Measurements from ENCODE around the gene CLCN6. TPM values are rescaled to one million over a fixed set of nuclear protein-coding genes. Genes with fewer than 3 reads are reported as not detected.
"Not testable (repeated sequence)": the region's sequence is repeated elsewhere in the genome, so short reads cannot be mapped to it uniquely, and the experiment has no call there.

The CLCN6 gene
- total RNA-seq, 2 experiments from 2014 or later: 19.7 to 20.9 TPM

DNA sequence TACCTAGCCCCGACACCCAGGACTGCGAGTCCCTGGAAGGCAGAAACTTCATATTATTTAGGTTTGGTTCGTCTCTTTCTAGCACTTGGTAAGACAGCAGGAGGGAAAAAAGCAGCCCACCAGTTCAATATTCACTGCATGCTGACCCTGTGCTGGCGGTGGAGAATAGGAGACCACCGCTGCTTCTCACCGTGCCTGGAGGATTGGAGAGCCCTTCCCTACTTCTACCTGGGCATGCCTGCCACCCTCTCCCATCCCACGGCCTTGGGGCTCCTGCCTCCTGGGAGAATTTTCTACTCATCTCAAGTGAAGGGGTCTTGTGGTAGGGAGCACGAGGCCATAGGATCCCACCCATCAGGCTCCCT lies 5.6 kb upstream of the CLCN6 start:
- H3K27me3 Mint-ChIP-seq (ENCODE audit: low read depth): no peaks in the 10 kb centered on the region
- ATAC-seq: no peak
- H3K36me3 Mint-ChIP-seq (ENCODE audit: low read depth): peaks cover 40% of the 10 kb centered on the region
- H3K4me3 Mint-ChIP-seq: no peak overlapping the region
- peaks cover 34% of the 10 kb centered on the region for H3K4me1 Mint-ChIP-seq (ENCODE audit: low read depth)
- H3K27ac Mint-ChIP-seq: no peak overlapping the region
- no peak for DNase-seq
- no peaks in the 10 kb centered on the region for H3K9me3 Mint-ChIP-seq (ENCODE audit: insufficient read depth)
- POLR2A ChIA-PET: no interaction called here
- CTCF ChIA-PET: no interaction called here

DNA sequence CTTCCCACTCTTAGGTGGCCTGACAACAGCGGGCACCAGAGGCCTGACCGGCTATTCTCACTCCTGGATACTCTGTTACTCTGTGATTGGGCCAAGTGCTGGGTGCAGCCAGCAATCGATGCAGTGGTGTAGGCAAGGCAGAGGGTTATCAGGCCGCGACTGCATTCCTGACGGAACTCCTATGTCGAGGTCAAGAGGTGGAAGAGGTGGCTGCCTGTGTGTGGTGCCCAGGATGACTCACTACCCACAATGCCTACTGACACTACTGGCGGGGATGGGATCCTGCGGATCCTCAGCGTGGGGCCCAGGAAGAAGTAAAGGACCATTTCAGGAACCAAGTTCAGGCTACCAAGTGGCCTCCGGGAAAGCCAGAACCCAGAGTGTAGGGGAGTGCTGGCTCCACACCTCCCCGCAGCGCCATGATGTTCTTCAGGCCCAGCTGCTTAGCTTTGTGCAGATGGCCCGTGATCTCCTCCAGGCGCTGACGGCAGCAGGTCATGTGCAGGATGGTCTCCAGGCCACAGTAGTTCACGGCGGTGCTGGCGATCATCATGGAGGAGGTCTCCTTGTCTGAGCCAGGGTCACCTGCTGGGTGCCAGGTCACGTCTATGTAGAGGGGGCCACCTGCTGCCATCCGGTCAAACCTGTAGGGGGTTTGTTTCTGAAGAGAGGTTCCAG lies 5.1 kb upstream of the CLCN6 start:
- H3K4me3 Mint-ChIP-seq: no peak overlapping the region
- H3K4me1 Mint-ChIP-seq (ENCODE audit: low read depth): peaks cover 34% of the 10 kb centered on the region
- H3K27ac Mint-ChIP-seq: no peak overlapping the region
- ATAC-seq (no peak), DNase-seq (no peak)
- ChIA-PET CTCF (no interaction called here), POLR2A (interaction anchor here (4.6 kb wide), 1 partner anchor 108 kb away, joined by 103 read pairs; no protein-coding TSS in a partner anchor)
- H3K36me3 Mint-ChIP-seq (ENCODE audit: low read depth): peaks cover 35% of the 10 kb centered on the region
- no peaks in the 10 kb centered on the region for H3K9me3 Mint-ChIP-seq (ENCODE audit: insufficient read depth)
- no peaks in the 10 kb centered on the region for H3K27me3 Mint-ChIP-seq (ENCODE audit: low read depth)

- CTCF ChIA-PET: interaction anchor here (0.9 to 2.1 kb wide), 4 partner anchors 35 to 139 kb away, joined by 3 to 6 read pairs (median 4); partner anchors contain the start of gene FBXO6
- Mint-ChIP-seq H3K9me3 (ENCODE audit: insufficient read depth) (no peaks in the 10 kb centered on the region), H3K4me3 (peak overlapping the region; percentile 97), H3K36me3 (ENCODE audit: low read depth) (peaks cover 37% of the 10 kb centered on the region), H3K27me3 (ENCODE audit: low read depth) (no peaks in the 10 kb centered on the region), H3K4me1 (ENCODE audit: low read depth) (peaks cover 48% of the 10 kb centered on the region), H3K27ac (peak overlapping the region; percentile 88)
- POLR2A ChIA-PET: interaction anchor here (0.6 to 4.6 kb wide), 3 partner anchors 106 to 178 kb away, joined by 4 to 103 read pairs (median 9); partner anchors contain the start of gene FBXO6
- DNase-seq: peak; percentile 44
- no peak for ATAC-seq
These were observed 3.4 kb upstream of the CLCN6 start for GRCh38 chr1:11802616-11802972.

GRCh38 chr1:11802973-11803885 lies 2.8 kb upstream of the CLCN6 start:
- CTCF ChIA-PET: interaction anchor here (0.9 to 2.1 kb wide), 5 partner anchors 18 to 139 kb away, joined by 3 to 6 read pairs (median 4); partner anchors contain the start of gene FBXO6
- H3K4me1 Mint-ChIP-seq (ENCODE audit: low read depth): peaks cover 55% of the 10 kb centered on the region
- peak overlapping the region; percentile 88 for H3K27ac Mint-ChIP-seq
- DNase-seq (peak; percentile 91), ATAC-seq (peak; percentile 54)
- H3K4me3 Mint-ChIP-seq: peak overlapping the region; percentile 97
- POLR2A ChIA-PET: interaction anchor here (0.6 to 4.6 kb wide), 5 partner anchors 19 to 791 kb away, joined by 3 to 103 read pairs (median 4); partner anchors contain the start of gene FBXO6
- H3K9me3 Mint-ChIP-seq (ENCODE audit: insufficient read depth): no peaks in the 10 kb centered on the region
- H3K36me3 Mint-ChIP-seq (ENCODE audit: low read depth): peaks cover 38% of the 10 kb centered on the region
- H3K27me3 Mint-ChIP-seq (ENCODE audit: low read depth): no peaks in the 10 kb centered on the region

DNA sequence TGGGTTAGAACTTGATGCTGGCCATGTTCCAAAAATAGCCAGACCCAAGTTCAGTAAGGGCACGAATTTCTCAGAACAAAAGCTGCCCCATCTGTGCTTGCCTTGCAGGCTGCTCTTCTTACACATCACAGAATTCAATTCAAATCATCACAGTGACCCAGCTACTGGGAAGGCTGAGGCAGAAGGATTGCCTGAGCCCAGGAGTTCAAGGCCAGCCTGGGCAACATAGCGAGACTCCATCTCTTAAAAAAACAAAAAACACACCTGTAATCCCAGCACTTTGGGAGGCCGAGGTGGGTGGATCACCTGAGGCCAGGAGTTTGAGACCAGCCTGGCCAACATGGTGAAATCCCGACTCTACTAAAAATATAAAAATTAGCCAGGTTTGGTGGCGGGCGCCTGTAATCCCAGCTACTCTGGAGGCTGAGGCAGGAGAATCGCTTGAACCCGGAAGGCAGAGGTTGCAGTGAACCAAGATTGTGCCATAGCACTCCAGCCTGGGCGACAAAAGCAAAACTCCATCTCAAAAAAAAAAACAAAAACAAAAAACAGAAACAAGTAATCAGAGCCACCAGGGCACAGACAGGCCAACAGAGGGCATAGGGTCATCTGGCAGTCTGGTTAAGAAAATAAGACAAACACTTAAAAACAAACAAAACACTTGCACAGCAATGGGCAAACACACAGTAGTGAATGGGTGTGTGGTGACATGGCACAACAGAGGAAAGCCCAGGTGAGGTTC lies 1.9 kb upstream of the CLCN6 start:
- ChIA-PET CTCF (interaction anchor here (1.0 to 2.1 kb wide), 5 partner anchors 19 to 140 kb away, joined by 3 to 6 read pairs (median 4); partner anchors contain the start of gene FBXO6), POLR2A (interaction anchor here (0.8 to 4.6 kb wide), 5 partner anchors 17 to 792 kb away, joined by 3 to 103 read pairs (median 3); partner anchors contain the start of gene FBXO6)
- not testable (repeated sequence) for H3K27me3 Mint-ChIP-seq (ENCODE audit: low read depth); ATAC-seq; H3K9me3 Mint-ChIP-seq (ENCODE audit: insufficient read depth); DNase-seq
- Mint-ChIP-seq H3K4me3 (peak overlapping the region; percentile 97), H3K36me3 (ENCODE audit: low read depth) (peaks cover 41% of the 10 kb centered on the region), H3K27ac (peak overlapping the region; percentile 88), H3K4me1 (ENCODE audit: low read depth) (peaks cover 61% of the 10 kb centered on the region)

DNA sequence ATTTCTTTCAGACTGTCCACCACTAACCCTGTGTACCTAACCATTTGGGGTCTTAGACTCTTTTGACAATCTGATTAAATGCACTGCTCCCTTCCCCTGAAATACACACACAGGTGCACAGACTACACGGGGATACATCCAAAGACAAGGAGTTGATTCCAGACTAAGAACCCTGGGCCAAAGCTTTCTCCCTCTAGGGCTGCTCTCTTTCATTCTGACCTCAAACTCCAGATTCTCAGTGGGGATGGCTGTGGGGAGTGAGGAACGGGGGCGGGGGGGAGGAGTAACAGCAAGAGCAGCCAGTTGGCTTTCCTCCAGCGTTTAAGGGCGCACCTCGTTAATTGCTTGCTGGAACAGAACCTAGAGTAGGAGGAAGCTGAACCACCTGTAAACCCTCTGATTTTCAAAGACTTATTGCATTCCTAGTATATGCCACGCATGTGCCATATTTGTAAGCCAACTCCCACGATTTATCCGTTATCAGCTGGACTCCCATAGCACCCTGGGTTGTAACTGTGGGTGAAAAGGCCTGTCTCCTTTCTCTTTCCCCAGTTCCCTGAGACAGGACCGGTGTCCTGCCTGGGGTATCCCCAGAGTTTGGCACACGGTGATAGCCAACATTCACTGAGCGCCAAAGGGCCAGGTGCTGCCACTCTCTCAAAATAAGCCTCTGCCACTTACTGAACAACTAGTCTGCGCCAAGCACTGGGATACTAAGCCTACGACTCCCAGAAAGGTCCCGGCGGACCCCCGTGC lies 1.1 kb upstream of the CLCN6 start:
- H3K4me3 Mint-ChIP-seq: peak overlapping the region; percentile 97

GRCh38 chr1:11806307-11806936 lies 431 bp downstream of the CLCN6 start:
- Mint-ChIP-seq H3K27ac (peak overlapping the region; percentile 95), H3K4me3 (peak overlapping the region; percentile 97), H3K9me3 (ENCODE audit: insufficient read depth) (no peaks in the 10 kb centered on the region), H3K36me3 (ENCODE audit: low read depth) (peaks cover 32% of the 10 kb centered on the region), H3K4me1 (ENCODE audit: low read depth) (peaks cover 64% of the 10 kb centered on the region), H3K27me3 (ENCODE audit: low read depth) (no peaks in the 10 kb centered on the region)
- ATAC-seq (peak; percentile 59), DNase-seq (no peak)
- ChIA-PET CTCF (interaction anchor here (1.0 to 2.1 kb wide), 6 partner anchors 32 to 174 kb away, joined by 3 to 7 read pairs (median 6); partner anchors contain the start of genes FBXO6 and MFN2), POLR2A (interaction anchor here (0.7 to 4.4 kb wide), 4 partner anchors 102 to 472 kb away, joined by 3 to 91 read pairs (median 4); partner anchors contain the start of gene FBXO6)

More for the DNA sequence above, 1.1 kb upstream of the CLCN6 start:
- no peaks in the 10 kb centered on the region for H3K27me3 Mint-ChIP-seq (ENCODE audit: low read depth)
- ChIA-PET POLR2A (interaction anchor here (0.8 to 4.6 kb wide), 2 partner anchors 17 to 104 kb away, joined by 3 to 103 read pairs; no protein-coding TSS in a partner anchor), CTCF (interaction anchor here (1.0 kb wide), 1 partner anchor 115 kb away, joined by 3 read pairs; no protein-coding TSS in a partner anchor)
- H3K4me1 Mint-ChIP-seq (ENCODE audit: low read depth): peaks cover 64% of the 10 kb centered on the region
- peak; percentile 29 for DNase-seq
- peaks cover 42% of the 10 kb centered on the region for H3K36me3 Mint-ChIP-seq (ENCODE audit: low read depth)
- no peaks in the 10 kb centered on the region for H3K9me3 Mint-ChIP-seq (ENCODE audit: insufficient read depth)
- no peak for ATAC-seq
- peak overlapping the region; percentile 95 for H3K27ac Mint-ChIP-seq

GRCh38 chr1:11807133-11807532 lies 1.1 kb downstream of the CLCN6 start:
- POLR2A ChIA-PET: interaction anchor here (0.7 to 4.4 kb wide), 3 partner anchors 102 to 473 kb away, joined by 3 to 91 read pairs (median 4); partner anchors contain the start of gene FBXO6

GRCh38 chr1:11813021-11813420 lies 7.0 kb downstream of the CLCN6 start:
- DNase-seq: no peak

More at GRCh38 chr1:11807133-11807532, 1.1 kb downstream of the CLCN6 start:
- Mint-ChIP-seq H3K36me3 (ENCODE audit: low read depth) (peaks cover 34% of the 10 kb centered on the region), H3K4me1 (ENCODE audit: low read depth) (peaks cover 60% of the 10 kb centered on the region), H3K27me3 (ENCODE audit: low read depth) (no peaks in the 10 kb centered on the region), H3K27ac (peak overlapping the region; percentile 95), H3K4me3 (peak overlapping the region; percentile 97), H3K9me3 (ENCODE audit: insufficient read depth) (no peaks in the 10 kb centered on the region)
- ATAC-seq: no peak
- CTCF ChIA-PET: interaction anchor here (1.0 to 2.1 kb wide), 6 partner anchors 31 to 173 kb away, joined by 3 to 7 read pairs (median 6); partner anchors contain the start of genes FBXO6 and MFN2
- DNase-seq: no peak

GRCh38 chr1:11817192-11817591 lies 11.2 kb downstream of the CLCN6 start:
- no peaks in the 10 kb centered on the region for H3K27me3 Mint-ChIP-seq (ENCODE audit: low read depth)
- H3K4me3 Mint-ChIP-seq: no peak overlapping the region
- no peak for DNase-seq
- POLR2A ChIA-PET: interaction anchor here (1.9 kb wide), 1 partner anchor 91 kb away, joined by 6 read pairs; no protein-coding TSS in a partner anchor
- CTCF ChIA-PET: no interaction called here
- H3K9me3 Mint-ChIP-seq (ENCODE audit: insufficient read depth): no peaks in the 10 kb centered on the region
- H3K4me1 Mint-ChIP-seq (ENCODE audit: low read depth): no peaks in the 10 kb centered on the region
- ATAC-seq: no peak
- no peak overlapping the region for H3K27ac Mint-ChIP-seq
- peaks cover 28% of the 10 kb centered on the region for H3K36me3 Mint-ChIP-seq (ENCODE audit: low read depth)

More at GRCh38 chr1:11813021-11813420, 7.0 kb downstream of the CLCN6 start:
- Mint-ChIP-seq H3K27me3 (ENCODE audit: low read depth) (no peaks in the 10 kb centered on the region), H3K36me3 (ENCODE audit: low read depth) (peaks cover 40% of the 10 kb centered on the region), H3K9me3 (ENCODE audit: insufficient read depth) (no peaks in the 10 kb centered on the region), H3K4me3 (no peak overlapping the region), H3K4me1 (ENCODE audit: low read depth) (peaks cover 12% of the 10 kb centered on the region), H3K27ac (no peak overlapping the region)
- ChIA-PET POLR2A (interaction anchor here (1.4 kb wide), 1 partner anchor 95 kb away, joined by 5 read pairs; no protein-coding TSS in a partner anchor), CTCF (no interaction called here)
- ATAC-seq: no peak
